Measurements from ENCODE around the gene EFCAB5.

The EFCAB5 gene

GRCh38 chr17:29959658-29960337 is 18.4 kb downstream of the EFCAB5 start:
- no peak overlapping the region for H3K4me3 ChIP-seq (ENCODE audit: low read depth, low read length)
- no peak for DNase-seq (ENCODE audit: low read depth)
- TF ChIP-seq CTCF (IDR thresholded peaks at IDR 0.05; ENCODE audit: low read depth, low read length), result no peak
- no peak for TF ChIP-seq MAX (IDR thresholded peaks at IDR 0.05; ENCODE audit: low read depth, low read length)
- TF ChIP-seq MYC (IDR thresholded peaks at IDR 0.05; ENCODE audit: low read depth, low read length), result no peak
- TF ChIP-seq POLR2A (IDR thresholded peaks at IDR 0.05; ENCODE audit: extremely low read depth, insufficient read length), result no peak

- H3K4me3 ChIP-seq (ENCODE audit: low read depth, low read length), result no peak overlapping the region
- no peak for DNase-seq (ENCODE audit: low read depth)
- TF ChIP-seq POLR2A (IDR thresholded peaks at IDR 0.05; ENCODE audit: extremely low read depth, insufficient read length) (no peak), MYC (IDR thresholded peaks at IDR 0.05; ENCODE audit: low read depth, low read length) (no peak), CTCF (IDR thresholded peaks at IDR 0.05; ENCODE audit: low read depth, low read length) (no peak), MAX (IDR thresholded peaks at IDR 0.05; ENCODE audit: low read depth, low read length) (no peak)
Measured at GRCh38 chr17:29962656-29963055, 21.2 kb downstream of the EFCAB5 start.

DNA sequence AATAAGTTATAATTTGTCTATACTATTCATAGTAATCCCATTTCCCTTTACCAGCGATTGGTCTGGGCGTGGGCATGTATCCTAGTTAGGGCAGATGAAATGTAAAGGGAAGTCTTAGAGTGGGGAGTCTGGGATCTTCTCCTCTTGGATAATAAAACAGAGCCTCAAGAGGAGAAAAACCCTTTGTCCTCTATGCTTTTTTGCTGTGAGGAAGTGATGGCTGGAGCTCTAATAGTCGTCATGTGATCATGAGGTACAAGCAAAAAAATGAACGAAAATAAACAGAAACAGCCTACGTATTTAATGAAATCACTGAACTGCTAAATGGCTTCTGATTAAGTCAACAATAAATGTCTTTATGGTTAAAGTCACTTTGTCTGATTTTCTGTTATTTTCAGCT is 26.8 kb downstream of the EFCAB5 start:
- TF ChIP-seq MAX (IDR thresholded peaks at IDR 0.05; ENCODE audit: low read depth, low read length) (no peak), MYC (IDR thresholded peaks at IDR 0.05; ENCODE audit: low read depth, low read length) (no peak), POLR2A (IDR thresholded peaks at IDR 0.05; ENCODE audit: extremely low read depth, insufficient read length) (no peak), CTCF (IDR thresholded peaks at IDR 0.05; ENCODE audit: low read depth, low read length) (no peak)
- H3K4me3 ChIP-seq (ENCODE audit: low read depth, low read length), result no peak overlapping the region
- no peak for DNase-seq (ENCODE audit: low read depth)

DNA sequence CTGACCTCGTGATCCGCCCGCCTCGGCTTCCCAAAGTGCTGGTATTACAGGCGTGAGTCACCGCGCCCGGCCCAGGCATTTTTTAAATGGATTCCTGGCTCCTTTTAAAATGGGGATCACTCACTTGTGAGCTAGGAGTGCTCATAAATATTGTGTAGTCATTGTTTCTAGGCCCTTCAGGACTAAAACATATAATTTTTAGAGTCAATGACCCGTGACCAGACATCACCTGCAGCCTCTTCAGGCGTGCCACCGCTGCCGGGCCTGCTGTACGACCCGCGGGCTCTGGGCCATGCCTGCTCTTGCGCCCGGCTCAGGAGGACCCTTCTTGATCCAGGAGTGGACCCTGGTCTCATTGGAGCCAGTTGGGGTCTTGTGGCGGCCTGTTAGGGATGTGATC is 30.8 kb downstream of the EFCAB5 start:
- TF ChIP-seq POLR2A (IDR thresholded peaks at IDR 0.05; ENCODE audit: extremely low read depth, insufficient read length) (no peak), MAX (IDR thresholded peaks at IDR 0.05; ENCODE audit: low read depth, low read length) (no peak), CTCF (IDR thresholded peaks at IDR 0.05; ENCODE audit: low read depth, low read length) (no peak), MYC (IDR thresholded peaks at IDR 0.05; ENCODE audit: low read depth, low read length) (no peak)
- no peak for DNase-seq (ENCODE audit: low read depth)
- no peak overlapping the region for H3K4me3 ChIP-seq (ENCODE audit: low read depth, low read length)

- H3K4me3 ChIP-seq (ENCODE audit: low read depth, low read length), result no peak overlapping the region
- DNase-seq (ENCODE audit: low read depth), result no peak
- no peak for TF ChIP-seq MAX (IDR thresholded peaks at IDR 0.05; ENCODE audit: low read depth, low read length)
- no peak for TF ChIP-seq MYC (IDR thresholded peaks at IDR 0.05; ENCODE audit: low read depth, low read length)
- TF ChIP-seq CTCF (IDR thresholded peaks at IDR 0.05; ENCODE audit: low read depth, low read length), result no peak
- no peak for TF ChIP-seq POLR2A (IDR thresholded peaks at IDR 0.05; ENCODE audit: extremely low read depth, insufficient read length)
Measured at GRCh38 chr17:29973005-29973404, 31.6 kb downstream of the EFCAB5 start.

All from NB4 (cell line).